K562 (cell line): Measurements from ENCODE around the gene A1BG. TPM values are rescaled to one million over a fixed set of nuclear protein-coding genes. Genes with fewer than 3 reads are reported as not detected.

ENCODE experiments used
- RCOR1 ChIP-seq, 2 experiments: IDR thresholded peaks; 2 replicates each; pipeline ENCODE4 v1.6.1; 2012; ENCODE audit warnings: low read depth in 2 of 2, low read length in 2 of 2, borderline replicate concordance in 1 of 2, improper control_type of control experiment in 1 of 2
- RFX5 ChIP-seq: IDR thresholded peaks from 2 replicates; pipeline ENCODE4 v1.6.1; 2011; ENCODE audit warnings: low read depth, mild to moderate bottlenecking, improper control_type of control experiment, low read length
- TAF7 ChIP-seq: fragments of 450-650 bp; IDR thresholded peaks from 2 replicates; pipeline ENCODE4 v1.6.1; 2016; ENCODE audit warnings: missing genetic modification characterization, missing compliant biosample characterization
- U2AF1 ChIP-seq: fragments of 200-400 bp; formaldehyde crosslinking; optimal IDR thresholded peaks from 2 replicates; pipeline ENCODE3; 2017; ENCODE audit warnings: mild to moderate bottlenecking, low read depth, low read length, moderate library complexity
- ZBTB17 ChIP-seq: fragments of 450-650 bp; formaldehyde crosslinking; IDR thresholded peaks from 2 replicates; pipeline ENCODE4 v1.4.0; 2020; ENCODE audit warnings: mild to moderate bottlenecking
- ZFX ChIP-seq: sonication (generic); formaldehyde crosslinking; IDR thresholded peaks from 2 replicates; pipeline ENCODE4 v1.8.0; 2022; ENCODE audit warnings: mild to moderate bottlenecking, missing genetic modification reagents, moderate library complexity
- ZNF589 ChIP-seq: fragments of 200-800 bp; sonication (Bioruptor generic); IDR thresholded peaks from 2 replicates; pipeline ENCODE4 v1.6.1; 2016; ENCODE audit warnings: low read depth, missing genetic modification characterization, missing compliant biosample characterization
- polyA plus RNA-seq, 8 experiments: library from polyadenylated mRNA; depleted of rRNA in 4 of 8; stranded (reverse) in 5 of 8; unstranded in 3 of 8; fragments of >200 nt; fragmentation: Nextera tagmentation in 2 of 8; fragmentation: Illumina TruSeq in 1 of 8; extraction: Ambion mirVana in 2 of 8; extraction: Trizol in 1 of 8; gene quantifications; 2 replicates each; pipeline versions ENCODE4 v1.2.1 to v1.2.3, GENCODE V29; 2011 to 2014; ENCODE audit warnings: inconsistent platforms in 1 of 8, missing spikeins in 1 of 8
- total RNA-seq, 7 experiments: library from RNA; depleted of rRNA in 6 of 7; stranded (reverse); fragments of >200 nt in 6 of 7; fragmentation: Illumina TruSeq in 2 of 7; extraction: Trizol in 2 of 7; gene quantifications; 2 replicates each; pipeline versions ENCODE4 v1.2.1 to v1.2.3, GENCODE V29; 2011 to 2021; ENCODE audit warnings: low replicate concordance in 1 of 7
- TF ChIP-seq, protein P1 (sequence below): fragments of 450-650 bp; IDR thresholded peaks from 2 replicates; pipeline ENCODE4 v1.6.1; 2016; ENCODE audit warnings: mild to moderate bottlenecking, moderate library complexity
- TF ChIP-seq, protein P2 (sequence below): fragments of 250-450 bp; sonication (Bioruptor Pico); IDR thresholded peaks from 2 replicates; pipeline ENCODE4 v1.4.0; 2020; ENCODE audit warnings: mild to moderate bottlenecking
- TF ChIP-seq, protein P3 (sequence below), 2 experiments: IDR thresholded peaks in 1 of 2; conservative IDR thresholded peaks in 1 of 2; 2 replicates each; pipeline ENCODE4 v1.6.1; 2016; ENCODE audit warnings: low read depth in 2 of 2, mild to moderate bottlenecking in 1 of 2, missing compliant biosample characterization in 1 of 2, missing genetic modification characterization in 1 of 2, moderate library complexity in 1 of 2

Gene A1BG
- total and polyA plus RNA-seq, 9 of the 15 experiments (the other 6 are each of a cell fraction or from before 2014, with no cell fraction given) = 0.10 to 19.8 (median 2.6) TPM

- TF ChIP-seq, protein P1, sequence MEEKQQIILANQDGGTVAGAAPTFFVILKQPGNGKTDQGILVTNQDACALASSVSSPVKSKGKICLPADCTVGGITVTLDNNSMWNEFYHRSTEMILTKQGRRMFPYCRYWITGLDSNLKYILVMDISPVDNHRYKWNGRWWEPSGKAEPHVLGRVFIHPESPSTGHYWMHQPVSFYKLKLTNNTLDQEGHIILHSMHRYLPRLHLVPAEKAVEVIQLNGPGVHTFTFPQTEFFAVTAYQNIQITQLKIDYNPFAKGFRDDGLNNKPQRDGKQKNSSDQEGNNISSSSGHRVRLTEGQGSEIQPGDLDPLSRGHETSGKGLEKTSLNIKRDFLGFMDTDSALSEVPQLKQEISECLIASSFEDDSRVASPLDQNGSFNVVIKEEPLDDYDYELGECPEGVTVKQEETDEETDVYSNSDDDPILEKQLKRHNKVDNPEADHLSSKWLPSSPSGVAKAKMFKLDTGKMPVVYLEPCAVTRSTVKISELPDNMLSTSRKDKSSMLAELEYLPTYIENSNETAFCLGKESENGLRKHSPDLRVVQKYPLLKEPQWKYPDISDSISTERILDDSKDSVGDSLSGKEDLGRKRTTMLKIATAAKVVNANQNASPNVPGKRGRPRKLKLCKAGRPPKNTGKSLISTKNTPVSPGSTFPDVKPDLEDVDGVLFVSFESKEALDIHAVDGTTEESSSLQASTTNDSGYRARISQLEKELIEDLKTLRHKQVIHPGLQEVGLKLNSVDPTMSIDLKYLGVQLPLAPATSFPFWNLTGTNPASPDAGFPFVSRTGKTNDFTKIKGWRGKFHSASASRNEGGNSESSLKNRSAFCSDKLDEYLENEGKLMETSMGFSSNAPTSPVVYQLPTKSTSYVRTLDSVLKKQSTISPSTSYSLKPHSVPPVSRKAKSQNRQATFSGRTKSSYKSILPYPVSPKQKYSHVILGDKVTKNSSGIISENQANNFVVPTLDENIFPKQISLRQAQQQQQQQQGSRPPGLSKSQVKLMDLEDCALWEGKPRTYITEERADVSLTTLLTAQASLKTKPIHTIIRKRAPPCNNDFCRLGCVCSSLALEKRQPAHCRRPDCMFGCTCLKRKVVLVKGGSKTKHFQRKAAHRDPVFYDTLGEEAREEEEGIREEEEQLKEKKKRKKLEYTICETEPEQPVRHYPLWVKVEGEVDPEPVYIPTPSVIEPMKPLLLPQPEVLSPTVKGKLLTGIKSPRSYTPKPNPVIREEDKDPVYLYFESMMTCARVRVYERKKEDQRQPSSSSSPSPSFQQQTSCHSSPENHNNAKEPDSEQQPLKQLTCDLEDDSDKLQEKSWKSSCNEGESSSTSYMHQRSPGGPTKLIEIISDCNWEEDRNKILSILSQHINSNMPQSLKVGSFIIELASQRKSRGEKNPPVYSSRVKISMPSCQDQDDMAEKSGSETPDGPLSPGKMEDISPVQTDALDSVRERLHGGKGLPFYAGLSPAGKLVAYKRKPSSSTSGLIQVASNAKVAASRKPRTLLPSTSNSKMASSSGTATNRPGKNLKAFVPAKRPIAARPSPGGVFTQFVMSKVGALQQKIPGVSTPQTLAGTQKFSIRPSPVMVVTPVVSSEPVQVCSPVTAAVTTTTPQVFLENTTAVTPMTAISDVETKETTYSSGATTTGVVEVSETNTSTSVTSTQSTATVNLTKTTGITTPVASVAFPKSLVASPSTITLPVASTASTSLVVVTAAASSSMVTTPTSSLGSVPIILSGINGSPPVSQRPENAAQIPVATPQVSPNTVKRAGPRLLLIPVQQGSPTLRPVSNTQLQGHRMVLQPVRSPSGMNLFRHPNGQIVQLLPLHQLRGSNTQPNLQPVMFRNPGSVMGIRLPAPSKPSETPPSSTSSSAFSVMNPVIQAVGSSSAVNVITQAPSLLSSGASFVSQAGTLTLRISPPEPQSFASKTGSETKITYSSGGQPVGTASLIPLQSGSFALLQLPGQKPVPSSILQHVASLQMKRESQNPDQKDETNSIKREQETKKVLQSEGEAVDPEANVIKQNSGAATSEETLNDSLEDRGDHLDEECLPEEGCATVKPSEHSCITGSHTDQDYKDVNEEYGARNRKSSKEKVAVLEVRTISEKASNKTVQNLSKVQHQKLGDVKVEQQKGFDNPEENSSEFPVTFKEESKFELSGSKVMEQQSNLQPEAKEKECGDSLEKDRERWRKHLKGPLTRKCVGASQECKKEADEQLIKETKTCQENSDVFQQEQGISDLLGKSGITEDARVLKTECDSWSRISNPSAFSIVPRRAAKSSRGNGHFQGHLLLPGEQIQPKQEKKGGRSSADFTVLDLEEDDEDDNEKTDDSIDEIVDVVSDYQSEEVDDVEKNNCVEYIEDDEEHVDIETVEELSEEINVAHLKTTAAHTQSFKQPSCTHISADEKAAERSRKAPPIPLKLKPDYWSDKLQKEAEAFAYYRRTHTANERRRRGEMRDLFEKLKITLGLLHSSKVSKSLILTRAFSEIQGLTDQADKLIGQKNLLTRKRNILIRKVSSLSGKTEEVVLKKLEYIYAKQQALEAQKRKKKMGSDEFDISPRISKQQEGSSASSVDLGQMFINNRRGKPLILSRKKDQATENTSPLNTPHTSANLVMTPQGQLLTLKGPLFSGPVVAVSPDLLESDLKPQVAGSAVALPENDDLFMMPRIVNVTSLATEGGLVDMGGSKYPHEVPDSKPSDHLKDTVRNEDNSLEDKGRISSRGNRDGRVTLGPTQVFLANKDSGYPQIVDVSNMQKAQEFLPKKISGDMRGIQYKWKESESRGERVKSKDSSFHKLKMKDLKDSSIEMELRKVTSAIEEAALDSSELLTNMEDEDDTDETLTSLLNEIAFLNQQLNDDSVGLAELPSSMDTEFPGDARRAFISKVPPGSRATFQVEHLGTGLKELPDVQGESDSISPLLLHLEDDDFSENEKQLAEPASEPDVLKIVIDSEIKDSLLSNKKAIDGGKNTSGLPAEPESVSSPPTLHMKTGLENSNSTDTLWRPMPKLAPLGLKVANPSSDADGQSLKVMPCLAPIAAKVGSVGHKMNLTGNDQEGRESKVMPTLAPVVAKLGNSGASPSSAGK = peak; percentile 83
- peak; percentile 90 for TF ChIP-seq ZBTB17 (CRISPR knock-in tag)
- peak in 1 of 2 experiments; percentile 39; a peak in 1 of 4 replicates for TF ChIP-seq RCOR1 (IDR thresholded peaks at IDR 0.05; ENCODE audit: borderline replicate concordance in 1 of 2, low read depth in 2 of 2, low read length in 2 of 2)
- peak; percentile 97 for TF ChIP-seq U2AF1
- TF ChIP-seq ZFX = peak; percentile 100
- TF ChIP-seq RFX5 = no peak
- peak; percentile 83 for TF ChIP-seq TAF7 (tag)
- TF ChIP-seq, protein P2, sequence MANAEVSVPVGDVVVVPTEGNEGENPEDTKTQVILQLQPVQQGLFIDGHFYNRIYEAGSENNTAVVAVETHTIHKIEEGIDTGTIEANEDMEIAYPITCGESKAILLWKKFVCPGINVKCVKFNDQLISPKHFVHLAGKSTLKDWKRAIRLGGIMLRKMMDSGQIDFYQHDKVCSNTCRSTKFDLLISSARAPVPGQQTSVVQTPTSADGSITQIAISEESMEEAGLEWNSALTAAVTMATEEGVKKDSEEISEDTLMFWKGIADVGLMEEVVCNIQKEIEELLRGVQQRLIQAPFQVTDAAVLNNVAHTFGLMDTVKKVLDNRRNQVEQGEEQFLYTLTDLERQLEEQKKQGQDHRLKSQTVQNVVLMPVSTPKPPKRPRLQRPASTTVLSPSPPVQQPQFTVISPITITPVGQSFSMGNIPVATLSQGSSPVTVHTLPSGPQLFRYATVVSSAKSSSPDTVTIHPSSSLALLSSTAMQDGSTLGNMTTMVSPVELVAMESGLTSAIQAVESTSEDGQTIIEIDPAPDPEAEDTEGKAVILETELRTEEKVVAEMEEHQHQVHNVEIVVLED = peak; percentile 83
- TF ChIP-seq, protein P3, sequence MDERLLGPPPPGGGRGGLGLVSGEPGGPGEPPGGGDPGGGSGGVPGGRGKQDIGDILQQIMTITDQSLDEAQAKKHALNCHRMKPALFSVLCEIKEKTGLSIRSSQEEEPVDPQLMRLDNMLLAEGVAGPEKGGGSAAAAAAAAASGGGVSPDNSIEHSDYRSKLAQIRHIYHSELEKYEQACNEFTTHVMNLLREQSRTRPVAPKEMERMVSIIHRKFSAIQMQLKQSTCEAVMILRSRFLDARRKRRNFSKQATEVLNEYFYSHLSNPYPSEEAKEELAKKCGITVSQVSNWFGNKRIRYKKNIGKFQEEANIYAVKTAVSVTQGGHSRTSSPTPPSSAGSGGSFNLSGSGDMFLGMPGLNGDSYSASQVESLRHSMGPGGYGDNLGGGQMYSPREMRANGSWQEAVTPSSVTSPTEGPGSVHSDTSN (CRISPR knock-in tag; IDR thresholded peaks at IDR 0.05; ENCODE audit: low read depth) = peak; percentile 91
- TF ChIP-seq, protein P3 (tag; conservative IDR thresholded peaks at IDR 0.05; ENCODE audit: low read depth) = peak; percentile 99
- TF ChIP-seq ZNF589 (CRISPR knock-in tag) = peak; percentile 25; the same call in 1 of the 2 replicates
Measured at GRCh38 chr19:58380662-58381459, 27.6 kb upstream of the A1BG start, which contains the start of gene ZNF837 (continued).
